Measurements from ENCODE around the gene MIAT. TPM values are rescaled to one million over a fixed set of nuclear protein-coding genes. Genes with fewer than 3 reads are reported as not detected.

Gene MIAT
- total and polyA plus RNA-seq, 2 of the 4 experiments (the other 2 are of a cell fraction), result 0.54 to 0.65 TPM

- no peak for ATAC-seq (ENCODE audit: low read depth)
- Histone ChIP-seq H3K9me1 (ENCODE audit: insufficient read depth, low read length) (peaks cover 23% of the 10 kb centered on the region), H3K4me3 (ENCODE audit: insufficient read depth, low read depth, low read length) (no peak overlapping the region), H3K23ac (ENCODE audit: low read depth, low read length) (no peak overlapping the region), H2BK120ac (ENCODE audit: low read depth, low read length) (no peak overlapping the region), H3K79me1 (ENCODE audit: low read depth in 1 of 2, low read length in 2 of 2) (peaks cover 35 to 60% of the 10 kb centered on the region in 2 experiments), H3K9ac (ENCODE audit: low read depth, low read length) (no peak overlapping the region), H2BK5ac (ENCODE audit: low read depth, low read length, poor library complexity, severe bottlenecking) (no peak overlapping the region), H3K27ac (ENCODE audit: insufficient read depth, low read length) (no peak overlapping the region), H3K36me3 (ENCODE audit: control insufficient read depth, insufficient read depth, low read length) (no peaks in the 10 kb centered on the region), H3K4me2 (ENCODE audit: low read depth, low read length) (no peak overlapping the region), H2BK20ac (ENCODE audit: low read depth, low read length) (no peak overlapping the region), H2AK5ac (ENCODE audit: low read depth, low read length) (no peak overlapping the region), H3K27me3 (ENCODE audit: control insufficient read depth, insufficient read depth, low read length) (no peaks in the 10 kb centered on the region), H3K14ac (replicated peaks; ENCODE audit: low read depth, low read length) (no peak overlapping the region), H3K4me1 (ENCODE audit: control insufficient read depth, insufficient read depth, low read length) (peaks cover 10% of the 10 kb centered on the region), H2AFZ (replicated peaks; ENCODE audit: low read length, poor library complexity) (no peak overlapping the region), H4K8ac (ENCODE audit: low read depth in 2 of 2, low read length in 2 of 2) (no peak overlapping the region), H2BK15ac (ENCODE audit: low read depth, low read length) (no peak overlapping the region), H4K5ac (ENCODE audit: low read depth, low read length) (no peak overlapping the region), H4K91ac (ENCODE audit: insufficient read depth, low read depth, low read length) (no peak overlapping the region), H3K56ac (ENCODE audit: extremely low read depth, insufficient read depth, low read length) (no peak overlapping the region), H2AK9ac (replicated peaks; ENCODE audit: low read depth, low read length, poor library complexity) (no peak overlapping the region), H3K4ac (ENCODE audit: low read depth, low read length) (no peak overlapping the region), H4K20me1 (ENCODE audit: insufficient read depth, low read length) (0 out of 2 replicates have a peak, but pooled peaks cover 3% of the 10 kb centered on the region), H3K18ac (ENCODE audit: low read depth, low read length) (no peak overlapping the region), H3K9me3 (ENCODE audit: control insufficient read depth, insufficient read depth, low read length) (no peaks in the 10 kb centered on the region)
- no peak for DNase-seq
- CTCF ChIA-PET, result no interaction called here
- BruUV-seq (replicated peaks), result no TSS peak
- in situ Hi-C loops (cut with MboI; ENCODE audit: low sequenced_read_pairs) (no loop called here), dilution Hi-C loops (cut with HindIII; ENCODE audit: low sequenced_read_pairs, unreplicated experiment) (no loop called here), intact Hi-C loops (cut with micrococcal nuclease) (loop anchor here (5.0 to 10.0 kb wide), 4 partner anchors 219 to 732 kb away; no protein-coding TSS in a partner anchor)
- POLR2A ChIA-PET (ENCODE audit: unreplicated experiment), result interaction anchor here (0.5 kb wide), 1 partner anchor 67 kb away, joined by 9 read pairs; no protein-coding TSS in a partner anchor
- WGBS, 2 experiments (ENCODE audit: extremely low coverage in 2 of 2, insufficient read length in 1 of 2), result no CpG with 5 or more reads among the region's 4 CpGs
- TF ChIP-seq SMC3 (IDR thresholded peaks at IDR 0.05; ENCODE audit: low read depth, low read length), result no peak
- no peak for TF ChIP-seq FOS (IDR thresholded peaks at IDR 0.05; ENCODE audit: low read depth, low read length)
- no peak for TF ChIP-seq RCOR1 (IDR thresholded peaks at IDR 0.05; ENCODE audit: insufficient replicate concordance, low read length)
- TF ChIP-seq CHD1 (IDR thresholded peaks at IDR 0.05; ENCODE audit: low read depth, low read length), result no peak
- TF ChIP-seq USF2 (IDR thresholded peaks at IDR 0.05; ENCODE audit: low read depth, low read length), result no peak
- no peak for TF ChIP-seq CTCF (conservative IDR thresholded peaks at IDR 0.05; ENCODE audit: low read depth, low read length)
- no peak for TF ChIP-seq CEBPB (IDR thresholded peaks at IDR 0.05; ENCODE audit: low read depth, low read length)
- no peak for TF ChIP-seq RAD21 (IDR thresholded peaks at IDR 0.05; ENCODE audit: low read length)
- no peak for TF ChIP-seq MXI1 (IDR thresholded peaks at IDR 0.05; ENCODE audit: borderline replicate concordance, low read depth, low read length)
- no peak for TF ChIP-seq NFE2L2 (IDR thresholded peaks at IDR 0.05; ENCODE audit: low read depth, low read length)
- no peak for TF ChIP-seq BHLHE40 (IDR thresholded peaks at IDR 0.05; ENCODE audit: low read depth, low read length)
Observed at GRCh38 chr22:26675687-26676268, 18.4 kb downstream of the MIAT start.

Measured in IMR-90 (cell line).